NCI-H1105 treated with DMSO at 0.1 percent for 48 hours (cell line): ENCODE results near the gene S100A4.
"Not testable (repeated sequence)": the region's sequence is repeated elsewhere in the genome, so short reads cannot be mapped to it uniquely, and the experiment has no call there.

Experiments
- DNase-seq: peaks from one replicate; lab custom pipeline; 2025; lab: John Stamatoyannopoulos, UW

S100A4 gene

DNA sequence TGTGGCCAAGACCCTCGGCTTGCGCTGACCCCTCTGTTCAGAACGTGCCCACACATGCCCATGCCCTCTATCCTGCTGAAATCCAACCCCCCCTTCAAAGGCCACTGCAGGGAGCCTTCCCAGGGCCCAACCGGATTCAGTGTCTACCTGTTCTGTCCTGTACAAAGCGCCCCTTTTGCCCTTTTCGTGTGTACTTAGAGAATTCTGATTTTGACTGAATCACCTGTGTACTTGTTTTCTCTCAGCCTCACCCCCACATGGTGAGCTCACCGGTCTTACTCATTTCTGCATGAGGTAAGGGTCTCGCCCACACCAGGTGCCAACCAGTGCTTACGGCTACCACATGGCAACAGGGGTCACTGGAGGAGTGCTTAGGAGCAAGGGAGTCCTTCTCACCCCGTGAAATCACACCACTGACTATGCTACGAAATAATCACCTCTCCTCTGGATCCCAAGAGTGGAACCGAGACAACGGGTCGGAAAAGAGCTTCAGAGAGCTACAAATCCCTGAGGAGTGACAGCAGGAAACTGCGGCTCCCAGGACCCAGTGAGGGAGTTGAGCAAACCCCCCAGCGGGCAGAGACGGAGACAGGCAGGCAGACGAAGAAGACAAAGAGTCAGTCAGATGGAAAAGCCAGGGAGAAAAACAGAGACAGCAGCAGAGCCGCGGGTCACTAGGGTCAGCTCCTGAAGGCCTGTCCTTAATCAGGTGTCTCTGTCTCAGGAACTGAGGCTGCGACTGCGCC lies 22.2 kb upstream of the S100A4 start:
- DNase-seq: no peak

DNA sequence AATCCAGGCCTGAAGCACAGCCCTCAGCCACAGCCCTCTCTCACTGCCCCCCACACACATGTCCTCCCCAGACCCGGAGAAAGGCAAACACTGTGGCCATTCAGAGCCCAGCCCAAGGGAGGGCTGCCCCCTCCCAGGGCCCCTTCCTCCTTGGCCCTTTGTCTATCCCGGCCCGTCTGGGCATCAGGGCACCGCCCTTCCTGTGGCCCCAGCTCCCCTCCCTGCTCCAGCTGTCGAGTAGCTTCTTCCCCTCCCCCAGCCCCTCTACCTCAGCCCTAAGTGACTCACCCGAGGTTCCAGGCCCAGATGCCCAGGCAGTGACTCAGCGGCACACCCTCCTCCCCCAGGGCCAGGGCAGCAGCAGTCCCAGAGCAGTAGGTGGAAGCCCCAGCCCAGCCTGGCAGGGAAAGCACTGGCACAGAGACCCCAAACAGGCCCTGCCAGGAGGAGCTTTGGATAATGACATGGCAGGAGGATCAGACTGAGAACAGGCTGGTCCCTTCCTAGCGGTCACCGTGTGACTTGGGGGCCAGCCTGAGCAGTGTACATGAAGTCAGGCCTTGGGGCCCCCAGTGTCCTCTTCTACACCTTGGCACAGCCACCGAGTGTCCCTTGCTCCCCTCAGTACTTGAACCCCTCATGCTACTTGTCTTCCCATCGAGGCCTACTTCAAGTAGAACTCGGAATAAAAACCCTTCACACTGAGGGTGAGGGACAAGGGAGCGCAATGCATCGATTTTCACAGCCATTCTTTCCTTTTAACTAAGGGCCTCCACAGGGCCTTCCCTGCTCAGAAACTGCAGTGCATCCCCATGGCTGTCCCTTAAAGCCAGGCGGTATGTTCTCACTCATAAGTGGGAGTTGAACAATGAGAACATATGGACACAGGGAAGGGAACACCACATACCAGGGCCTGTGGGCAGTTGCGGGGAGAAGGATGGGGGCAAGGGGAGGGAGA lies 21.1 kb upstream of the S100A4 start:
- DNase-seq: no peak

DNA sequence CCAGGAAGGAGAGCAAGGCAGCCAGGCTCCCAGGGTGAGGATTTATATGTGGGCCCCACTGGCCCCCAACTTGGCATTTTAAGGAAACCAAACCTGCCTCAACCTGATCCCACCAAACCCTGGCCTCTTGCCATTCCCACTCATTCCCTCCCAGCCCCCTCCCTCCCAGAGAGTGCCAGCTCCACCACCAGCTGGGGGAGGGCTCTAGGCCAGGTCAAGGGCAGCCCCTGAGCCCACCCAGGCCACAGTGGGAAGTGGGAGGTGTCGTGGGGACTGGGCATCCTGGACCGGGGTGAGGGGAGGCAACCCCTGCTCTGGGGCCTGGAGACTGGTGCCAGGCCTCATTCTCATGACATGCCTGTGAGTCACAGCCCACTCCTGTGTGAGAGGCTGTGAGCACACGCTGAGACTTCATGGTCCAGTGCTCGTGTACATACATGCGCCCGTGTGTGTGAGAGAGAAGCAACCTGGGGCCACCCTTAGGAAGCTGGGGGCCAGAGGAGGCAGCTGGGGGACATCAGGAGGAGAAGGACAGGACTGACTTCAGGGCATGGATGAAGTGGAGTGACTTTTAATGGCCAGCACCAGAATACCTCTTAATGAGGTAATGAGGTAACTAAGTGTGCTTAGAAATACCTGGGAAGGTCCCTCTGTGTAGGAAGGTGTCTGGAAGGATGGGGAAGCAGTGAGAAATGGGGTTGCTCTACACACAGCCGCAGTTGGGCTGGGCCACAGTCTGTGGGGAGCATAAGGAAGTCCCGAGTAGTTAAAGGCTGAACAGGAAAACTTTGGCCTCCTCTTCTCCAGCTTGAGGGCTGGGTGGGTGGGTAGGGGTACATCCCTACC lies 20.1 kb upstream of the S100A4 start, which contains the start of gene S100A2:
Gene S100A2, minus strand, starts transcription at position 316 of the 846 bp plus-strand sequence. CDS start 1,967 bp downstream, outside the sequence.
- DNase-seq: no peak

DNA sequence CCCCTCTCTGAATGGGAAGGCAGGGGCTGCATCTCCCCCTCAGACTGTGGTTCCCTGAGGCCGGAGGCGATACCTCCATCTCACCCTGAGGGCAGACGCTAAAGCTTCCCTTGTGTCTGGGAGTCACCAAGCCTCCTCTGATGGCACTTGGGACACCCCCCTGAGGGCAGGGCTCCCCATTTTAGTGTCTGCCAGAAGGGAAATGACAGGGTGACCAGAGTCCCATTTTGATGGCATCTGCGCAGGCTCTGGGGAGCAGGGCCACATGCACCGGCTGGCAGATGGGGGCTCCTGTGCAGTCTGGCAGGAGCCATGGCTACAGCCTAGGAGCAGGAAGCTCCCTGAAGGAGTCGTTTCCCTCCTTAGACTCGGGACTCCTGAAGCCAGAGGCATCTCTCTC lies 18.4 kb upstream of the S100A4 start:
- no peak for DNase-seq

DNA sequence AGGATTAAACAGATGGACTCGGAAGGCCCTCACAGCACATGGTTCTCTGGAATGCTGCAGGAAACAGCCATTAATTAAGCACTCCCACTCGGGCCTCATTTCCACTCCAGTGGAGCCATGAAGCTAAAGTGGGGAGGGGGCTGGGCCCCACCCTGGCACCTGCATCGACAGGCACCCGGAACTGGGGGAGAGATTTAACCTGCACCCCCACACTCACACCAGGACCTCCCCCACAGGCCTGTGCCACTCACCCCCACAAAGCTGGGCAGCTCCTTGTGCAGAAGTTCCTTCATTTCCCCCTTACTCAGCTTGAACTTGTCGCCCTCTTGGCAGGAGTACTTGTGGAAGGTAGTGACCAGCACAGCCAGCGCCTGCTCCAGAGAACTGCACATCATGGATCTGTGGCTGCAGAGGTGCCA lies 17.9 kb upstream of the S100A4 start:
- no peak for DNase-seq

DNA sequence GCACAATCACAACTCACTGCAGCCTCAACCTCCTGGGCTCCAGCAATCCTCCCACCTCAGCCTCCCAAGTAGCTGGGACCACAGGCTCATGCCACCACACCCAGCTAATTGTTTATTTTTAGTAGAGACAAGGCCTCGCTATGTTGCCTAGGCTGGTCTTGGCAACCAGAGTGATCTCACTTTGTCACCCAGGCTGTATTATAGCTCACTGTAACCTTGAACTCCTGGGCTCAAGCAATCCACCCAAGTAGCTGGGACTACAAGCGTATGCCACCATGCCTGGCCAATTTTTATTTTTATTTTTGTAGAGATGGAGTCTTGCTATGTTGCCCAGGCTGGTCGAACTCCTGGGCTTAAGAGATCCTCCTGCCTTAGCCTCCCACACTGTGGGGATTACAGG lies 16.4 kb upstream of the S100A4 start:
- DNase-seq: not testable (repeated sequence)

DNA sequence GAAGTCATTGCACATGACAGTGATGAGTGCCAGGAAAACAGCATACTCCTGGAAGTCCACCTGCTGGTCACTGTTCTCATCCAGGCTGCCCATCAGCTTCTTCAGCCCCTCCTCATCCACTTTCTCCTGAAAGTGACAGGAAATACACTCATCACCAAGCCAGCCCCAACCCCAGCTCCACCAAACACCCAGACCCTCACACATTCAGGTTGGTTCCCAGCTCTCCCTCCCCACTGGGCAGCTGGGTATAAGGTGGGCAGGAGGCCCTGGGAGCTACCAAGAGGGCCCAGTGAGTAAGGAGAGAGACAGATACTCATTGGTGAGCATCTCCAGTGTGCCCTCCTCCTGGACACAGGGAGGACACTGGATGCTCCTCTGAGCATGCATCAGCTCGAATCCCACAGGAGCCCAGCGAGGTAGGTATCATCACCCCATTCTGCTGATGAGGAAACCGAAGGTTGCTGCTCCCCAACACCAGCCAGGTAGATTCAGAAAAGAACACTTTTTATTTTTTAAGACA lies 15.9 kb upstream of the S100A4 start:
- no peak for DNase-seq

DNA sequence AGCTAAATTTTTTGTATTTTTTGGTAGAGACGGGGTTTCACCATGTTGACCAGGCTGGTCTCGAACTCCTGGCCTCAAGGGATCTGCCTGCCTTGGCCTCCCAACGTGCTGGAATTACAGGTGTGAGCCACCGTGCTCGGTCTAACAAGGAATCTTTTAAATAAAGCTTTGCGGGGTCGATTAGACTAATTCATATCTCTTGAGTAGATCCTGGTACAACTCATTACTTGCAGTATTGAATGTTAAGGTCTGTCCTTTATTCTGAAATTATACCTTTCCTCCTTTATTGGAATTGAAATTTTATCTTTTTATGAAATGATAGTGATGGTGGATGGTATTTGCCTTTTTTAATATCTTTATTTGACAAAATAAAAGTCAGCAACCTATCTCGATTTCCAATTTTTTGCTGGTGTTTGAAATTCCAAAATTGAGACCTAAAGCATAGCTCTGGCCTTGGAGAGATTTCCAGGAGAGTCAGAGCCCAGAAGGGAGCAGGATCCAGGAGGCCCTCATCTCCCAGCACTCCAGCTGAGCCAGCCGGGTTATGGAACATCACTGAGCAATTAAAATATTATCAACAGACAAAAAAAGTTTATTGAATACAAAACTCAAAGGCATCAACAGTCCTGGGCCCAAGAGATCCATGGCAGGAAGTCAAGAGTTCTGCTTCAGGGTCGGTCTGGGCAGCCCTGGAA lies 15.3 kb upstream of the S100A4 start:
- DNase-seq: no peak

DNA sequence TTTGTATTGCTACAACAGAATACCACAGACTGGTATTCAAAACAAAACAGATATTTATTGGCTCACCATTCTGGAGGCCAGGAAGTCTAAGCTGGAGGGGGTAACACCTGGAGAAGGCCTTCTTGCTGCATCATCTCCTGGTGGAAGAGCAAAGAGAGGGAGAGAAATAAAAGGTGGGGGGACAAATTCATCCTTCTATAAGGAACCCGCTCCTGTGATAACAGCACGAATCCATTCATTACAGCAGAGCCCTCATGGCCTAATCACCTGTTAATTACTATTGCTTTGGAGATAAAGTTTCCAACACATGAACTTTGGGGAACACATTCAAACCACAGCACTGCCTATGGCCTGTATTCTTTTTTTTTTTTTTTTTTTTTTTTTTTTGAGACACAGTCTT lies 14.6 kb upstream of the S100A4 start:
- no peak for DNase-seq

DNA sequence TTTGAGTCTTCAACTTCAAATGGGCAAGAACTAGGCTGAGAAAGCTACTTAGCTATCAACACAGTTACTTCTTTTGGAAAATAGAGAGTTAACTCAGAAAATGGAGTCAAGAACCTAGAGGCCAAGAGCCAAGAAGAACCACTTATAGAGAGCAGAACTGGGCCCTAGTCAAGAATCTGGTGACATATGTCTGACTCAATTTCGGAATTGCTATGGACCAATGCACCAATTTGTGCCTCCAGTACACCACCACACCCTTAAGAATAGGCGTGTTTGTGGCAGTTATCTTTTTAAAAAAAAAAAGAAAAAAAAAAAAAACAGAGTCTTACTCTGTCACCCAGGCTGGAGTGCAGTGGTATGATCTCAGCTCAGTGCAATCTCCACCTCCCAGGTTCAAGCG lies 12.3 kb upstream of the S100A4 start:
- DNase-seq: no peak

DNA sequence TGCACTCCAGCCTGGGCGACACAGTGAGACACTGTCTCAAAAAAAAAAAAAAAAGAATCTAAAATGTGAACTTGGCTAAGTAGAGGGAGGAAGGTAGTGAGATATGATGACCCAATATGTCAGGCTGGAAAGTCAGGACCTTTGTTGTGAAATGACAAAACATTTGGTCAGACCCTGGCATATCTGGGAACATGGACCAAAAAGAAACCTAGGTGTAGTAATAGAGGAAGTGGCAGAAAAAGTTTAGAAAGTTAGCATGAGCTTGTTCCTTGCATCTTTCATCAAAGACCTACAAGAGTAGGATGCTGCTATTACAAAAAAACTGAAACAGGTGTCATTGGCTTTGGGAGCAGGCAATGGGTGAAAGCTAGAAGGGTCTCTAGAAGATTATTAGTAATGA lies 10.7 kb upstream of the S100A4 start:
- no peak for DNase-seq

DNA sequence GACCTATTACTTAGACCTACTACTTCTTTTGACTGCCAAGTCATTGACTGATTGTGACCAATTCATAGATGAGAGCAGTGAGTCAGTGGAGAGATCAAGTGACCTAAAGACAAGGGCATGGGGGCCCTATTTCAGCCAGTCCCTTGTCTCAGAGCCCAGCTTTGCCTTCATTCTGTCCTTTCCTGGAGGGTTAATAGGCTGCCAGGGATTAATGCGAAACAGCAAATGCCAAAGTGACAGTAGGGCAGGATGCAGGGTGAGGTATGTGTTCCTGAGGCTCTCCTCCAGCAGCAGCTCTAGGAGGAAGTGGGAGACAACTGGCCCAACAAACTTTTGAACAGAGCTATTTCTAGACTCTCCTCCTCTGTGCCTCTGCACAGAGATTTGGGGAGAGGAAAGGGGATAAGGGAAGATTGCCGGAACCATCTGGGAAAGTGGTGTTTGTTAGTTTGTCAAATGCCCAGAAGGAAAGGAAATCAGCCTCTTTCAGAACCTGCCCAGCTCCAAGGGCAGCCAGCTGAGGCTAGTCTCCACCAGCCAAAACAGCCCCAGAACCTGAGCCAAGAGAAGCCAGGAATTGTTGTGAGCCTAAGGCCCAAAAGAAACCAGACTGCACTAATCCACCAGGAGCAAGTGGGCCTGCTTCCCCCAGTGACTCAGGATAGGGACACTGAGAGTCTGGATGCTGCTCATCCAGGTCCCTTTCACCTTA lies 8.4 kb upstream of the S100A4 start:
- no peak for DNase-seq

DNA sequence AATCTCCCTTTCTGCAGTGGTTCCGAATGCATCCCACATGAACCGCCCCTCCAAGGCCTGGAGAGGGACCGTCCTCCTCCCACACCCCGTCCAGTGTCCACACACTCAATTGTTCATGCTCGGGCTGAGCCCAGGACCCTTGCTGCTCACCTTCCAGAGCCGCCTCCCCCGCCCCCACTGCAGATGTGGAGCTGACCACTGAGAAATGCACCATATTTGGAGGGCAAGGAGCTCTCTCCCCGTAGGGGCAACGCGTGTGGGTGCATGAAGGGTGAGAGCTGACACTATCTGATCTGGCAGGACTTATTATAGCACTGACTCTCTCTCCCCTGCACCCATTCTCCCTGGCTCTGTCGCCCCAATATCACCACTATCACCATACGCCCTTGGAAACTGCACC lies 7.5 kb upstream of the S100A4 start:
- no peak for DNase-seq

DNA sequence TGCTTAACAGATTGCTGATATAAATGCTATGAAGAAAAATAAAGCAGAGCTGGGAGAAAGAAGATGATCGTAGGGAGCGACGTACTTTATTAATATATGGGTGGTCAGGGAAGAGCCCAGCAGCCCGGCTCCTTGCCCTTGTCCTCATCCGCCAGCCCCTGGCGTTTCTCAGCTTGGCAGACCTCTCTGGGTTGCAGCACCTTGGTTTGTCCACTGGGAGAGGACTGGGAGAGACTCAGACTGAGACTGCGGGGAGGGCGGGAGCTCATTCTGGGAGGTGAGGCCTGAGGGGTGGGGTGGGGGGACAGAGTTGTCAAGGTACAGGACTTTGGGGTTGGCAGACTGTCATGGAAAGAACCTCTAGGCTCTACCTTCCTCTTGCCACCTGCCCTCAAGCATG lies 6.7 kb upstream of the S100A4 start:
- DNase-seq: no peak

DNA sequence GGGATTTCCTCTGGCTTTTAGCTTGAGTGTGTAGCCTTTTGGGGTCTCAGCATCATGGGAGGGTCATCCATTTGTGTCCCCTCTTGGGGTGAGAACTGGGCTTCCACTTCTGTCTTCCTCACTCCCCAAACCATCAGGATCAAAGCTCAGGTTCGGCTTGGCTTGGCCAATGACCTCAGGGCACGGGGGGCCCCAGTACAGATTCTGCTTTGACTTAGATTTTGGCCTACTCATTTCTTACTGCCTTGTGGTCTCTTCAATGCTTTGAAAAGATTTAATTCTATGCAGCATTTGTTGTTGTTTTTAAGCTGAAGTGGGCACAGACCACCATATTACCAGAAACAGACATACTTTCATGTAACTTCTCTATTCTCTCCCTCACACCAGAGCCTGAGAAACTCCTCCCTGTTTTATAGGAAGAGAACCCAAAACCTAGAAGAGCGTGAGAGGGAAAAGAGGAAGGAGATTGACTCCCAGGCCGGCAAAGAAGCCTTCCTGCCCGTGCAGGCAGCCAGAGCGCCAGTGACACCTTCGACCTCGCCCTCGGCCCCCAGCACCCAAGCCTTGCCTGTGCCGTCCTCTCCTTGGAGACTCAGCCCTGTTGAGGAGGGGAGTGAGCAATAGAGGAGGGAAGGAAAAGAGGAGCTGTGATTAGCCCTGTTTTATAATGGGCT lies 5.4 kb upstream of the S100A4 start:
- DNase-seq: no peak

DNA sequence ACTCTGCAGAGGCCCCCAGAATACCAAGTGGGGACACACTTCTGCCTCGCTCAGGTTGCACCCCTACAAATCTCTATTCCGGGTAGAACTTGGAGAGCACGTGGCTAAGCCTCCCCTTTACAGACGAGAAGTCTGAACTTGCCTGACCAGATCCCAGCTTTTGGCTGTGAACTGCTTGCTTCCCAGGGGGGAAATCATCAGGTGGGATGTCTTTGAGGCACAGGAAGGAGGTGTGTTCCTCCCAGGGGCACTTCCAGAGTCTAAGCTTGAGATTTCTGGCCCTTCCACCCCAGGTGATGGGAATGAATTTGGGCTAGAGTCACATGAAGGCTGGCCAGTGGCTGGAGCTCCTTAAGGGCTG lies 4.8 kb upstream of the S100A4 start:
- no peak for DNase-seq

DNA sequence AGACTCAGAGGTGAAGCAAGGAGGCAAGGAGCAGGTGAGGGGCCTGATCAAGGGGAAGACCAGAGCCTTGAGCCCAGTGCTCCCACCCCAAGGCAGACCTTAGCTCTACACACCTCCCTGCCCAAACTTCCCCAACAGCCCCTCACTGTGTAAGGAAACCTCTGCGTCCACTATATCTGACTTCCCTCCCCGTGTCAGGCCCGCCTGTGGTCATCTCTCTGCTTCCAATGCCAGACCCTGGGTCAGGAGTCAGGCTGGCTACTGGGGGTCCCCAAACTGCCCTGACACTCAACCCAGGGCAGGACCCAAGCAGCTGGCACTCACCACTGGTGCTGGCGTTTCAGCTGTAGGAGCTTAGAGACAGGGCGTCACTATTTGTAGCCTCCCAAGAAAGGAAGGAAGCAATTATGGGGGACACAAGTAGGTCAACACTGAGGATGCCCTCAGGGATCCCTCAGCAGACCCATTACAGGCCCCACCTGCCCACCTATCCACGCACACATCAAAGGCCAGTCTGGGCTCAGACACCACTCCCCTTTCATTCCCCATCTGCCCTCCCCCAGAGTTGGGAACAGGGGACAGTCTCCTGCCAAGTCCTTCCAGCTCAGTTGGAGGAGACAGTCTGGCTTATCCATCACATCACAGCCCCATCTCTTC lies 4.3 kb upstream of the S100A4 start:
- no peak for DNase-seq

DNA sequence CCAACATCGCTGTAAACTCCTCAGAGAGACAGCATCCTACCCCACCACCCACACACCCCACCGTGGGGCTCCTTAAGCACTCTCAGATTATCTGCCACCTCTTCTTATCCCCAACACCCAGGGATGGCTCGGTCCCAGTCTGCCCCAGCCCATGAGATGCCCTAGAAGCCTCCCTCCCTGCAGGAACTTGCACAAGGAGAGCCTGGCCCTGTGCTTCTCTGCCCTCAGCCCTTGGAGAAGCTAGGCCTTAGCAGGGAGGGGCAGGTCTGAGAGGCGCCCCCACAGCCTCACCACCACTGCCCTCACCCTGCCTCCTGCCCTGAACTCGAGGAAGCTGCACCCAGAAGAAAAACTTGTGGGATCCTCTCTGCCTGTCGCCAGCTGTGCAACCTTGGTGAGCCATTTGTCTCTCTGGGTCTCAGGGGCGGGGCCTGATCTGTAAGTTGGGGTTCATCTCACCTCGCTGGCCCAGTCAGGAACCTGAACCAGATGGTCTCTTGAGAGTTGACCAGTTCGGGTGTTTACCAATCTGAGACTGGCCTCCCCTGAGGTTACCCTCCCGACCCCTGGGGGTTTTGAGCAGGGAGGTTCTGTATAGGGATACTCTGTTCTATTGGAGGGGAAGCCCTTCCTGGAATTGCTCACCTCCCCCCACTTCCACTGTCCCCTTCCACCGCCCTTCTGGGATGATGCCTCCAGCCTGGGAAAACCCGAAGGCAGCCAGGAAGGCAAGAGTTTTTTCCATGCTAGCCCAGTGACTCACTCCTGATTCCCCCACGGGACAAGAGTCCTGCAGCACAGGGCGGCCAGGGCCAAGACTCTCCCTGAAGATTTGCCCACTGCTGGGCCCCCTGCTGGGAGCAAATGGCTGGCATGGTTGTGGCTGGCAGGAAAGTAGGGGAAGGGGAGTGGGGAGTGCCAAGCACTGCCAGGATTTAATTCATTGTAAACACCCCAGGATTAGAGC lies 3.4 kb upstream of the S100A4 start, which contains the start of gene S100A3:
Gene S100A3, minus strand, starts transcription at position 537 of the 967 bp plus-strand sequence. CDS start 773 bp downstream, outside the sequence.
- no peak for DNase-seq
